DMS79 (cell line): Measurements from ENCODE around the gene MYCT1.

Experiments
- DNase-seq: peaks from one replicate; lab custom pipeline; 2025; lab: John Stamatoyannopoulos, UW

The MYCT1 gene

GRCh38 chr6:152723398-152723797 lies 25.7 kb downstream of the MYCT1 start:
- no peak for DNase-seq

- DNase-seq = no peak
These were observed 28.6 kb downstream of the MYCT1 start for GRCh38 chr6:152726313-152726712.

- DNase-seq = no peak
These were observed 29.8 kb downstream of the MYCT1 start for GRCh38 chr6:152727507-152727906.

GRCh38 chr6:152734630-152735029 lies 36.9 kb downstream of the MYCT1 start:
- DNase-seq = no peak

- DNase-seq = no peak
These were observed 39.1 kb downstream of the MYCT1 start for GRCh38 chr6:152736687-152737273.

GRCh38 chr6:152745509-152746171 lies 47.9 kb downstream of the MYCT1 start:
- DNase-seq = no peak

GRCh38 chr6:152746172-152746553 lies 48.5 kb downstream of the MYCT1 start:
- no peak for DNase-seq

GRCh38 chr6:152748843-152749242 lies 51.1 kb downstream of the MYCT1 start:
- DNase-seq = no peak

GRCh38 chr6:152749336-152749735 lies 51.6 kb downstream of the MYCT1 start:
- DNase-seq = no peak

GRCh38 chr6:152750694-152751093 lies 53.0 kb downstream of the MYCT1 start, which contains the start of gene VIP:
TSS of gene VIP (plus strand) at chr6:152750797. CDS start at chr6:152752178, 1,381 bp downstream.
- DNase-seq = no peak

GRCh38 chr6:152765331-152765730 lies 67.6 kb downstream of the MYCT1 start:
- DNase-seq = no peak

- DNase-seq = no peak
These were observed 71.5 kb downstream of the MYCT1 start for GRCh38 chr6:152769159-152769558.

GRCh38 chr6:152769993-152770392 lies 72.3 kb downstream of the MYCT1 start:
- no peak for DNase-seq

GRCh38 chr6:152771061-152771687 lies 73.5 kb downstream of the MYCT1 start:
- no peak for DNase-seq
